KMS-11 (cell line): ENCODE results near the gene BEAN1.

Experiments
- H2AFZ ChIP-seq: fragments of 200-600 bp; sonication (generic); 2 replicates; pipeline ENCODE4 v1.6.1; 2016; ENCODE audit warnings: antibody characterized with exemption, mixed run types, low read depth
- H3K27ac ChIP-seq: fragments of 200-600 bp; sonication (generic); 2 replicates; pipeline ENCODE4 v1.6.1; 2016; ENCODE audit warnings: mild to moderate bottlenecking, mixed run types
- H3K27me3 ChIP-seq: fragments of 200-600 bp; sonication (generic); 2 replicates; pipeline ENCODE4 v1.6.1; 2017; ENCODE audit warnings: mild to moderate bottlenecking, low read depth, mixed run types, moderate library complexity; ENCODE audit not compliant: insufficient read depth
- H3K36me3 ChIP-seq: fragments of 200-600 bp; sonication (generic); 2 replicates; pipeline ENCODE4 v1.6.1; 2017; ENCODE audit warnings: mild to moderate bottlenecking, mixed run types; ENCODE audit not compliant: insufficient read depth
- H3K4me1 ChIP-seq: fragments of 200-600 bp; sonication (generic); 2 replicates; pipeline ENCODE4 v1.6.1; 2016; ENCODE audit warnings: mild to moderate bottlenecking, low read depth, mixed run types; ENCODE audit not compliant: poor library complexity, severe bottlenecking
- H3K4me2 ChIP-seq: fragments of 200-600 bp; sonication (generic); 2 replicates; pipeline ENCODE4 v1.7.0; 2016; ENCODE audit warnings: mild to moderate bottlenecking, mixed run types
- H3K4me3 ChIP-seq: fragments of 200-600 bp; sonication (generic); IDR thresholded peaks from 2 replicates; pipeline ENCODE4 v1.6.1; 2017; ENCODE audit warnings: low read depth, low read length, mixed read lengths; ENCODE audit not compliant: insufficient read depth
- H3K79me2 ChIP-seq: fragments of 200-600 bp; sonication (generic); 2 replicates; pipeline ENCODE4 v1.6.1; 2016; ENCODE audit warnings: low read depth, mixed run types; ENCODE audit not compliant: insufficient read depth
- H3K9ac ChIP-seq: fragments of 200-600 bp; sonication (generic); 2 replicates; pipeline ENCODE4 v1.6.1; 2016; ENCODE audit warnings: mild to moderate bottlenecking, mixed run types
- H4K20me1 ChIP-seq: fragments of 200-600 bp; sonication (generic); 2 replicates; pipeline ENCODE4 v1.6.1; 2016; ENCODE audit warnings: mild to moderate bottlenecking, mixed run types; ENCODE audit not compliant: insufficient read depth
- TF ChIP-seq, protein P1 (sequence below): fragments of 200-600 bp; sonication (generic); conservative IDR thresholded peaks from 2 replicates; pipeline ENCODE4 v1.6.1; 2017; ENCODE audit warnings: low read depth, mild to moderate bottlenecking, antibody characterized with exemption, low read length, moderate library complexity, mixed read lengths

Gene BEAN1

DNA sequence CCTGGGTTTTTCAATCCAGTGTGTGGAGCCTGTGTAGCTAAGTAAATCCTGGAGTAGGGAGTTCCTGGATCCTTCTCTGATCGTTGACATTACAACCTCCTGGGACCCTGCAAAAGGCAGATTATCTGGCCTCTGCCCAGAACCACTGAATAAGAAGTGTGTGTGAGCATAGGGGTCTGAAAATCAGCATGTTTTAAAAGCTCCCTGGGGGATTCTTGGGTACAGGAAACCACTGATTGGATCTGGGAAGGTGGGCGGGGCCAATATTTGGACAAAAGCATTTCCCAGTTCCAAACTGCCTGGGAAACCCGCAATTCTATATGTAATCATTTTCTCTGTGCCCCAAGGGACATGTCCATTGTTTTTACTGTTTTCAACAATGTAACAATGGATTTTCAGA, 27.2 kb upstream of the BEAN1 start:
- no peaks in the 10 kb centered on the region for H4K20me1 ChIP-seq
- no peak overlapping the region for H3K4me2 ChIP-seq
- no peak overlapping the region for H2AFZ ChIP-seq
- no peak overlapping the region for H3K27ac ChIP-seq
- H3K4me1 ChIP-seq, result no peaks in the 10 kb centered on the region
- TF ChIP-seq, protein P1, sequence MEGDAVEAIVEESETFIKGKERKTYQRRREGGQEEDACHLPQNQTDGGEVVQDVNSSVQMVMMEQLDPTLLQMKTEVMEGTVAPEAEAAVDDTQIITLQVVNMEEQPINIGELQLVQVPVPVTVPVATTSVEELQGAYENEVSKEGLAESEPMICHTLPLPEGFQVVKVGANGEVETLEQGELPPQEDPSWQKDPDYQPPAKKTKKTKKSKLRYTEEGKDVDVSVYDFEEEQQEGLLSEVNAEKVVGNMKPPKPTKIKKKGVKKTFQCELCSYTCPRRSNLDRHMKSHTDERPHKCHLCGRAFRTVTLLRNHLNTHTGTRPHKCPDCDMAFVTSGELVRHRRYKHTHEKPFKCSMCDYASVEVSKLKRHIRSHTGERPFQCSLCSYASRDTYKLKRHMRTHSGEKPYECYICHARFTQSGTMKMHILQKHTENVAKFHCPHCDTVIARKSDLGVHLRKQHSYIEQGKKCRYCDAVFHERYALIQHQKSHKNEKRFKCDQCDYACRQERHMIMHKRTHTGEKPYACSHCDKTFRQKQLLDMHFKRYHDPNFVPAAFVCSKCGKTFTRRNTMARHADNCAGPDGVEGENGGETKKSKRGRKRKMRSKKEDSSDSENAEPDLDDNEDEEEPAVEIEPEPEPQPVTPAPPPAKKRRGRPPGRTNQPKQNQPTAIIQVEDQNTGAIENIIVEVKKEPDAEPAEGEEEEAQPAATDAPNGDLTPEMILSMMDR, result no peak
- H3K27me3 ChIP-seq, result no peaks in the 10 kb centered on the region
- H3K9ac ChIP-seq, result no peak overlapping the region
- H3K36me3 ChIP-seq, result no peaks in the 10 kb centered on the region
- no peaks in the 10 kb centered on the region for H3K79me2 ChIP-seq
- no peak overlapping the region for H3K4me3 ChIP-seq

DNA sequence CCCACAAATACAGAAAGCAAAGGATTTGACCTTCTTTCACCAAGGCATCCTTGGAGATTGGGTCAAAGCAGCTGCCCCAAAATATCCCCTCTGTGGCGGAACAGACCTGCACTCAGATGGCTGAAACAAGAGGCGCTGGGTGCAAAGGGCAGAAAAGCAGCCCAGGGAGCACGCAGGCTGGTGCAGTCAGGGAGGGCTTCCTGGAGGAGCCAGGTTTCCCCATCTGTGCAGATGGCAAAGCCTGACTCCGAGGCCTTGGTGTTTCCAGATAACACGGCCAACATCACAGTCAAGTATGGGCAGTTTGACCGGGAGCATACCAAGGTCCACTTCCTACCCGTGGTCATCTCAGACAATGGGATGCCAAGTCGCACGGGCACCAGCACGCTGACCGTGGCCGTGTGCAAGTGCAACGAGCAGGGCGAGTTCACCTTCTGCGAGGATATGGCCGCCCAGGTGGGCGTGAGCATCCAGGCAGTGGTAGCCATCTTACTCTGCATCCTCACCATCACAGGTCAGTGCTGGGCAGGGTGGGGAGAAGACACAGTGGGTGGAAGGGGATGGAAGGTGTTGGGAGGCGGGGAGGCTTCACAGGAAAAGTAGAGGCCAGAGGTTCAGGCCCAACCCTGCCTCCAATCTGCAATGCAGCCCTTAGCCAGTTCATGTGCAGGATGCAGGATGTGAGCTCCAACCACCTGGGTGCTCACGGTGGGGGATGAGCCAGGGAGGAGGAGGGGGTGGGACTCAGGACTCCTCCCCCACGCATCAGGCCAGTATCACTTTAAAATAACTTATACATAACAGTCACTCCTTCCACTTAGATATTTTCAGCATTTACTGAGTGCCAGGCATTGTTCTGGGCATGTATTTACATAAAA, 26.4 kb upstream of the BEAN1 start:
- Histone ChIP-seq H3K4me1 (no peaks in the 10 kb centered on the region), H3K27me3 (peaks cover under 1% of the 10 kb centered on the region; the same call in 1 of the 2 replicates), H3K27ac (no peak overlapping the region), H3K4me2 (no peak overlapping the region), H3K79me2 (no peaks in the 10 kb centered on the region), H3K4me3 (no peak overlapping the region), H3K36me3 (no peaks in the 10 kb centered on the region), H3K9ac (no peak overlapping the region), H2AFZ (no peak overlapping the region), H4K20me1 (no peaks in the 10 kb centered on the region)
- TF ChIP-seq, protein P1, result no peak

DNA sequence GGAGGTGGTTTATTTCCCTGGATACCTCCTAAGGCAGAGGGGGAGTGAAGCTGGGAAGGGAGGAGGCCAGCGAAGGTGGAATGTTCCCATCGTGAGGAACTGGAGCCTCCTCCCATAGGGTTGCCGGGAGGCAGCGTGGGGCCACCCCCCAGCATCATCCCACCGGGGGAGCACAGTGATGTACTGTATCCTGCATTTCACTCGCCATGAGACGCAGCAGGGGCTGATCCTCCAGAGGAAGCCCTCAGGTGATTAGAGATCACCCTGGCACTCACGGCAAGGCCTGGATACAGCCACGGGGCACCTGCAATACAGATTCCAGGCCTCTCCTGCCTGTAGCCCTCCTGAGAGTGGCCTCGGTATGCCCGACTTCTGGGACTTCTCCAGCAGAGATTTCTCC, 25.5 kb upstream of the BEAN1 start:
- Histone ChIP-seq H3K27ac (no peak overlapping the region), H2AFZ (no peak overlapping the region), H3K36me3 (no peaks in the 10 kb centered on the region), H4K20me1 (no peaks in the 10 kb centered on the region), H3K4me1 (no peaks in the 10 kb centered on the region), H3K27me3 (peaks cover 5% of the 10 kb centered on the region; the same call in 1 of the 2 replicates), H3K4me3 (no peak overlapping the region), H3K79me2 (no peaks in the 10 kb centered on the region), H3K4me2 (no peak overlapping the region), H3K9ac (no peak overlapping the region)
- TF ChIP-seq, protein P1, result no peak

DNA sequence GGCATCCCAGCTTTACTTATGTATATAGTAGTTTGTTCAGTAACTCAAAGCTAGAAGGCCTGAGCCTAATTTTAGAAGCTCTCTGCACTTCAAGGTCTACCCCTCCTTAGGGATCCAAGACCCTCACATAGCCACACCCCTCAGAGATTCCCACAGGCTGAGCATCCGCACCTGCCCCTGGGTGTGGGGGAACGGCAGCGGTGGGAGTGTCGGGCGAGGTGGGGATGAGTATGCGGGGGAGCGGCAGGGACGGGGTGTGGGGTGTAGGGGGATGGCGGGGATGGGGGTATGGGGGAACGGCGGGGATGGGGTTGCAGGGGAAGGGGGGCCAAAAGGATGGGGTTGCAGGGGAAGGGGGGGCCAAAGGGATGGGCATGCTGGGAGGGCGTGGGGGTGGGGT, 24.9 kb upstream of the BEAN1 start:
- no peak overlapping the region for H2AFZ ChIP-seq
- H3K27me3 ChIP-seq, result peaks cover 5% of the 10 kb centered on the region; the same call in 1 of the 2 replicates
- H4K20me1 ChIP-seq, result no peaks in the 10 kb centered on the region
- TF ChIP-seq, protein P1, result no peak
- peaks cover 3% of the 10 kb centered on the region for H3K4me1 ChIP-seq
- no peaks in the 10 kb centered on the region for H3K79me2 ChIP-seq
- H3K36me3 ChIP-seq, result no peaks in the 10 kb centered on the region
- H3K4me2 ChIP-seq, result no peak overlapping the region
- no peak overlapping the region for H3K27ac ChIP-seq
- no peak overlapping the region for H3K9ac ChIP-seq
- H3K4me3 ChIP-seq, result no peak overlapping the region
